HUES48 (cell line): ENCODE results near the gene PLXNA2.

ENCODE experiments used
- H3K27ac ChIP-seq: one replicate; pipeline ENCODE4 v1.7.0; 2013; ENCODE audit warnings: low read depth, low read length, inconsistent platforms
- H3K27me3 ChIP-seq: 2 replicates; pipeline ENCODE4 v1.6.1; 2013; ENCODE audit warnings: mild to moderate bottlenecking, low read length; ENCODE audit not compliant: control insufficient read depth, insufficient read depth
- H3K36me3 ChIP-seq: 2 replicates; pipeline ENCODE4 v1.6.1; 2013; ENCODE audit warnings: low read length; ENCODE audit not compliant: control insufficient read depth, insufficient read depth
- H3K4me1 ChIP-seq: 2 replicates; pipeline ENCODE4 v1.6.1; 2013; ENCODE audit warnings: mild to moderate bottlenecking, low read length; ENCODE audit not compliant: control insufficient read depth, insufficient read depth
- H3K4me3 ChIP-seq: 2 replicates; pipeline ENCODE4 v1.5.1; 2013; ENCODE audit warnings: mild to moderate bottlenecking, low read depth, low read length
- H3K9ac ChIP-seq: 2 replicates; pipeline ENCODE4 v1.6.1; 2013; ENCODE audit warnings: mild to moderate bottlenecking, low read depth, low read length, moderate library complexity
- H3K9me3 ChIP-seq: 2 replicates; pipeline ENCODE4 v1.6.1; 2013; ENCODE audit warnings: low read length; ENCODE audit not compliant: control insufficient read depth, insufficient read depth

The PLXNA2 gene

GRCh38 chr1:208167261-208167869 is 76.8 kb downstream of the PLXNA2 start:
- Histone ChIP-seq H3K27me3 (no peaks in the 10 kb centered on the region), H3K4me1 (peaks cover 16% of the 10 kb centered on the region), H3K27ac (no peak overlapping the region)

DNA sequence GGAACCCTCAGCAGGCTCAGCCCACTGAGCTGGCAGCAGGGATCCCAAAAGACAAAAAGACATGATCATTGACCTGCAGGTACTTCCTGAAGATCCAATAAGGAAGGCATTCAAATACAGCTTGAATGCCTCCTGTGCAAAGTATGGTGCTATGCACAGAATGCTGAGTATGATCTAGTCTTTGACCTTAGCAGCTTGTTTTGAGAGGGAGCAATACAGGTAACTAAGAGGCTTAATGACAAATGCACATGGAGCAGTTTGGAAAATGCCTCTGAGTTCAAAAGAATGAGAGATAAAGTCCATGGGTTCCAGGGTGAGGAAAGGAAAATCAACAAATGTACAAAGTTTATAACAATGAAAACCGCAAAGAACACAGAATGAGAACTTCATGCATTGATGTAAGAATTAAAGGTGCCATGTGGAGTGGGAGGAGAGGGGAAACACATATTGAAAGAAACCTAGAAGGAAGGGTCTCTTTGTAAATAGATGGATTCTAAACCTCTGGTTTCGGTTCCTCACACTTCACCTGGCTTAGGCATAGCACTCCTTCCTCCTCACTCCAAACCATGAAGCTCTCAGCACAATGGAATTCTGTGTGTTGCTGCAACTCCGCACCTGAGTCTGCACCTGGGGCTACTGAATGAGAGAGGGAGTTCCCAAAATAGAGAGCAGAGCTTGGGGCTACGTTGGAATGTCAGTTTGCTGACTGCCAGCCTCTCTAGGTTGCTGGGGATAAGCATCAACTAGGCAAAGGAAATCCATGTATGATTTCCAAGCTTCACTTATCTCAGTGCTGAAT is 77.6 kb downstream of the PLXNA2 start:
- H3K9ac ChIP-seq, result no peak overlapping the region
- H3K9me3 ChIP-seq, result no peaks in the 10 kb centered on the region
- no peak overlapping the region for H3K4me3 ChIP-seq
- no peaks in the 10 kb centered on the region for H3K27me3 ChIP-seq
- no peaks in the 10 kb centered on the region for H3K36me3 ChIP-seq
- no peak overlapping the region for H3K27ac ChIP-seq
- H3K4me1 ChIP-seq, result peaks cover 20% of the 10 kb centered on the region

More at GRCh38 chr1:208167261-208167869, 76.8 kb downstream of the PLXNA2 start:
- no peak overlapping the region for H3K9ac ChIP-seq
- no peaks in the 10 kb centered on the region for H3K36me3 ChIP-seq
- H3K9me3 ChIP-seq, result no peaks in the 10 kb centered on the region
- H3K4me3 ChIP-seq, result no peak overlapping the region

GRCh38 chr1:208165659-208166058 is 78.5 kb downstream of the PLXNA2 start:
- no peak overlapping the region for H3K9ac ChIP-seq
- no peaks in the 10 kb centered on the region for H3K9me3 ChIP-seq

GRCh38 chr1:208164609-208165008 is 79.6 kb downstream of the PLXNA2 start:
- no peak overlapping the region for H3K4me3 ChIP-seq
- H3K27ac ChIP-seq, result no peak overlapping the region
- no peaks in the 10 kb centered on the region for H3K36me3 ChIP-seq
- peaks cover 30% of the 10 kb centered on the region for H3K4me1 ChIP-seq
- H3K27me3 ChIP-seq, result no peaks in the 10 kb centered on the region
- no peaks in the 10 kb centered on the region for H3K9me3 ChIP-seq
- H3K9ac ChIP-seq, result no peak overlapping the region

More at GRCh38 chr1:208165659-208166058, 78.5 kb downstream of the PLXNA2 start:
- no peaks in the 10 kb centered on the region for H3K27me3 ChIP-seq
- H3K4me1 ChIP-seq, result peaks cover 29% of the 10 kb centered on the region
- no peaks in the 10 kb centered on the region for H3K36me3 ChIP-seq
- no peak overlapping the region for H3K4me3 ChIP-seq
- no peak overlapping the region for H3K27ac ChIP-seq

DNA sequence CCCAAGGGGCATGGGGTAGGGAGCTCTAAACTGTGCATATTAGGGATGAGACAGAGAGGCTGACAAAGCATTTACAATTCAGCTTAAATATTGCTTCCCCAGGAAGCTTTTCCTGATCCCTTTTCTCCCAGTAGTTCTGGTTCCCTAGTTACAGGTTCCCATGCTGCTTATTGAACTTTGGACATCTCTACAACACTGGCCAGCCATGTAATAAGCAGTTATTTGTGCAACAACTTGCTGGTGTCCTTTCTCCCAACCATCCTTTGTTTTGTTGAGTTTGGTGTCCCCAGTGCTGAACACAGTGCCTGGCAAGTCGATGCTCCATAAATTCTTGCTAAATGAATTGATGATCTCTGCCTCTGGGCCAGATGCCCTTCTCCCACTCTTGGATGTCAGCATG is 80.6 kb downstream of the PLXNA2 start:
- Histone ChIP-seq H3K4me3 (no peak overlapping the region), H3K27ac (no peak overlapping the region), H3K36me3 (no peaks in the 10 kb centered on the region), H3K27me3 (no peaks in the 10 kb centered on the region), H3K9ac (no peak overlapping the region), H3K4me1 (peaks cover 40% of the 10 kb centered on the region), H3K9me3 (no peaks in the 10 kb centered on the region)

DNA sequence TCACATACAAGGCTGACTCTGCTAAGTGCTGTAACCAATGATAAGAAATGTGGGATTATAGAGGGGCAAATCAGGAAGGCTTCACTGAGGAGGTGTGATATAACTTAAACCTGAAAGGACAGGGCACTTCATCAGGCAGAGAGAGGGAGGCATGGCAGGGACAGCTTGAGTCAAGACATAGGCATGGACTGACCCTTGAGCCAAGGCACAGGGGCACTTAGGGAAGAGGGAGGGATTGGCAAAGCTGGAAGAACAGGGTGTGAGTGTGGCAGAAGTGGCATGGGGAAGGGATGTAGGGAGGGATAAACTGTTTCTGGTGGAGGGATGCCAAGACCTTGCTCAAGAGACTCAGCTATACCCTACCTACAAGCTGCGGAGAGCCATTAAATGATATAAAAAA is 81.3 kb downstream of the PLXNA2 start:
- peaks cover 44% of the 10 kb centered on the region for H3K4me1 ChIP-seq
- H3K36me3 ChIP-seq, result no peaks in the 10 kb centered on the region
- no peak overlapping the region for H3K9ac ChIP-seq
- H3K4me3 ChIP-seq, result no peak overlapping the region
- H3K27ac ChIP-seq, result no peak overlapping the region
- H3K27me3 ChIP-seq, result no peaks in the 10 kb centered on the region
- H3K9me3 ChIP-seq, result no peaks in the 10 kb centered on the region

DNA sequence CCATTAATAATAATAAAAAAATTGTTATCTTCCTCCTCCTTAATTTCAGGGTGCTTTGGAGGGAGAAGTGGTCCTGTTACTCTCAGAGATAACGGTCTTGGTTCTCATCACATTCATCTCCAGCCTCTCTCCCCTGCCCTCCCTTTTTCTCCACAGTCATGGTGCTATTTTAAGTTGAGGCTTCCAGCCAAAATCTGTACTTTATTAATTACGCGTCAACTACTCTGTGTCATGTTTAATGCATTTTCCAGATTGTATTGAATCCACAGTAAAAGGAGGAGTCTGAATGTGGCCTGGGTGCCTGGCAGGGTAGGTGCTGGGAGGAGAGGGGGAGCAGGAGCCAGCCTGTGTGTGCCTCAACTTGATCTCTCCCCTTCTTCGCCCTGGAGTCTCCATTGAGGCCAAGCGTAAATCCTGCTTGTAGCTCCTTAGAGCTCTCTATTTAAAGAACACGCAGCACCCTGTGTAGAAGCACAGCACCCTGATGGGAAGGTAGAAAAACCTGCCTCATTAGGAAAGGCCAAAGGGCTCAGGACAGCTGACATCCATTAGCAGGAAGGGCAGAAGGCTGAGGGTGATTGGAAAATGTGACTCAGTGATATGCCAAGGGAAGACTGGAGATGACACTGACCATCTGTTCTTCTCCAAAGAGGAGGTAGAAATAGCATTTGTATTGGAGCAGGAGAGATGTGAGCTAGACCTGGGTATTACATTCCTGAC is 82.4 kb downstream of the PLXNA2 start:
- Histone ChIP-seq H3K4me1 (peaks cover 38% of the 10 kb centered on the region), H3K4me3 (no peak overlapping the region), H3K9me3 (no peaks in the 10 kb centered on the region), H3K36me3 (no peaks in the 10 kb centered on the region), H3K27me3 (no peaks in the 10 kb centered on the region), H3K27ac (no peak overlapping the region), H3K9ac (no peak overlapping the region)

- Histone ChIP-seq H3K9me3 (no peaks in the 10 kb centered on the region), H3K4me3 (no peak overlapping the region), H3K27me3 (no peaks in the 10 kb centered on the region), H3K9ac (no peak overlapping the region), H3K27ac (peak overlapping the region; percentile 11), H3K36me3 (no peaks in the 10 kb centered on the region), H3K4me1 (peaks cover 32% of the 10 kb centered on the region)
These were observed 83.2 kb downstream of the PLXNA2 start for GRCh38 chr1:208161005-208161404.

GRCh38 chr1:208160259-208160819 is 83.8 kb downstream of the PLXNA2 start:
- Histone ChIP-seq H3K9ac (no peak overlapping the region), H3K36me3 (no peaks in the 10 kb centered on the region), H3K27ac (no peak overlapping the region), H3K4me3 (no peak overlapping the region), H3K27me3 (no peaks in the 10 kb centered on the region), H3K4me1 (peaks cover 32% of the 10 kb centered on the region), H3K9me3 (no peaks in the 10 kb centered on the region)

GRCh38 chr1:208159555-208160258 is 84.5 kb downstream of the PLXNA2 start:
- Histone ChIP-seq H3K27me3 (no peaks in the 10 kb centered on the region), H3K4me1 (peaks cover 32% of the 10 kb centered on the region), H3K9me3 (no peaks in the 10 kb centered on the region), H3K4me3 (no peak overlapping the region), H3K36me3 (no peaks in the 10 kb centered on the region), H3K9ac (no peak overlapping the region), H3K27ac (no peak overlapping the region)
